CD14-positive monocyte (primary cell): ENCODE data around the gene RASD2. TPM values are rescaled to one million over a fixed set of nuclear protein-coding genes. Genes with fewer than 3 reads are reported as not detected.

Source experiments
- DNase-seq, 3 donors: peaks; one replicate each; pipeline ENCODE4 v3.0.0-alpha.2; 2011 to 2022
- H2AFZ ChIP-seq: 2 replicates; pipeline ENCODE4 v1.6.0; 2012; ENCODE audit warnings: mild to moderate bottlenecking, low read depth, low read length, inconsistent platforms; ENCODE audit not compliant: insufficient read depth, poor library complexity, severe bottlenecking
- H3K27ac ChIP-seq, 2 donors: 1 replicate in 1 of 2; 2 replicates in 1 of 2; pipeline ENCODE4 v1.5.1; 2012 to 2013; ENCODE audit warnings: low read length in 2 of 2, control low read depth in 1 of 2, inconsistent platforms in 1 of 2, low read depth in 1 of 2, mild to moderate bottlenecking in 1 of 2
- H3K27me3 ChIP-seq, 2 donors: one replicate each; pipeline versions ENCODE4 v1.6.0 to v1.6.1; 2011 to 2013; ENCODE audit warnings: low read length in 2 of 2; ENCODE audit not compliant: control insufficient read depth in 2 of 2, insufficient read depth in 2 of 2
- H3K36me3 ChIP-seq, 2 donors: replicated peaks in 1 of 2; 1 replicate in 1 of 2; 2 replicates in 1 of 2; pipeline versions ENCODE4 v1.5.1 to v1.6.1; 2012 to 2013; ENCODE audit warnings: low read length in 2 of 2, control low read depth in 1 of 2, inconsistent platforms in 1 of 2, mild to moderate bottlenecking in 1 of 2; ENCODE audit not compliant: insufficient read depth in 2 of 2, control insufficient read depth in 1 of 2
- H3K4me1 ChIP-seq, 2 donors: 1 replicate in 1 of 2; 2 replicates in 1 of 2; pipeline versions ENCODE4 v1.5.1 to v1.6.1; 2012 to 2013; ENCODE audit warnings: low read length in 2 of 2, control low read depth in 1 of 2, inconsistent platforms in 1 of 2, mild to moderate bottlenecking in 1 of 2, moderate library complexity in 1 of 2; ENCODE audit not compliant: insufficient read depth in 2 of 2, control insufficient read depth in 1 of 2
- H3K4me2 ChIP-seq: replicated peaks from 2 replicates; pipeline ENCODE3; 2012; ENCODE audit warnings: low read length, moderate library complexity, mild to moderate bottlenecking; ENCODE audit not compliant: poor library complexity, severe bottlenecking; ENCODE audit errors: extremely low read depth
- H3K4me3 ChIP-seq, 3 experiments: fragments of 200-600 bp in 1 of 3; sonication (generic) in 1 of 3; replicated peaks in 1 of 3; 1 replicate in 2 of 3; 2 replicates in 1 of 3; pipeline ENCODE4 v1.5.1; 2011 to 2013; ENCODE audit warnings: low read length in 3 of 3, mild to moderate bottlenecking in 3 of 3, control low read depth in 2 of 3, low read depth in 2 of 3, inconsistent platforms in 1 of 3, moderate library complexity in 1 of 3
- H3K79me2 ChIP-seq: 2 replicates; pipeline ENCODE4 v1.6.0; 2012; ENCODE audit warnings: mild to moderate bottlenecking, control low read depth, inconsistent platforms, low read length, moderate library complexity; ENCODE audit not compliant: insufficient read depth
- H3K9ac ChIP-seq: 2 replicates; pipeline ENCODE4 v1.6.0; 2017; ENCODE audit warnings: low read length, mild to moderate bottlenecking; ENCODE audit not compliant: insufficient read depth, poor library complexity, severe bottlenecking
- H3K9me3 ChIP-seq, 2 donors: replicated peaks in 1 of 2; 1 replicate in 1 of 2; 2 replicates in 1 of 2; pipeline versions ENCODE4 v1.5.1 to v1.6.1; 2012 to 2013; ENCODE audit warnings: low read length in 2 of 2, control low read depth in 1 of 2; ENCODE audit not compliant: control insufficient read depth in 1 of 2, insufficient read depth in 1 of 2
- H4K20me1 ChIP-seq: 2 replicates; pipeline ENCODE4 v1.6.0; 2012; ENCODE audit warnings: mild to moderate bottlenecking, low read length, control low read depth, moderate library complexity; ENCODE audit not compliant: insufficient read depth
- H3K27ac Mint-ChIP-seq, 7 donors: one replicate each; pipeline ENCODE4 v1.8.0; 2020; ENCODE audit warnings: mild to moderate bottlenecking in 7 of 7, mixed read lengths in 7 of 7, moderate library complexity in 6 of 7, inconsistent platforms in 2 of 7
- H3K27me3 Mint-ChIP-seq, 3 donors: one replicate each; pipeline ENCODE4 v1.8.0; 2021 to 2022; ENCODE audit warnings: low read depth in 3 of 3, mild to moderate bottlenecking in 3 of 3, mixed read lengths in 3 of 3, moderate library complexity in 3 of 3, inconsistent platforms in 1 of 3
- H3K36me3 Mint-ChIP-seq, 2 donors: one replicate each; pipeline ENCODE4 v1.8.0; 2020; ENCODE audit warnings: mixed read lengths in 2 of 2, inconsistent platforms in 1 of 2, mild to moderate bottlenecking in 1 of 2
- H3K4me1 Mint-ChIP-seq: one replicate; pipeline ENCODE4 v1.8.0; 2020; ENCODE audit warnings: mild to moderate bottlenecking, mixed read lengths
- H3K4me3 Mint-ChIP-seq, 2 donors: one replicate each; pipeline ENCODE4 v1.8.0; 2020; ENCODE audit warnings: mild to moderate bottlenecking in 2 of 2, mixed read lengths in 2 of 2, moderate library complexity in 1 of 2
- H3K9me3 Mint-ChIP-seq, 7 donors: one replicate each; pipeline ENCODE4 v1.8.0; 2020 to 2022; ENCODE audit warnings: mixed read lengths in 7 of 7, mild to moderate bottlenecking in 6 of 7, moderate library complexity in 6 of 7, inconsistent platforms in 2 of 7
- CTCF ChIP-seq: fragments of 200-600 bp; IDR thresholded peaks from one replicate; pipeline ENCODE4 v1.8.0; 2022; ENCODE audit warnings: antibody characterized with exemption, mild to moderate bottlenecking
- WGBS: methylation state at CpG from one replicate; pipeline ENCODE4 v1.1.5; 2013; ENCODE audit warnings: missing lambda C conversion rate; ENCODE audit not compliant: insufficient coverage; 5-methylcytosine and 5-hydroxymethylcytosine counted together
- intact Hi-C, 2 donors: fragments of 100-400 bp; cut with micrococcal nuclease; formaldehyde crosslinking; loops; one replicate each; pipeline versions ENCODE4 v1.15.0 to v1.15.1; 2023
- polyA plus RNA-seq, 3 donors: library from polyadenylated mRNA; depleted of rRNA in 1 of 3; unstranded in 2 of 3; stranded (reverse) in 1 of 3; fragments of 300-500 nt in 2 of 3; fragments of >200 nt in 1 of 3; fragmentation: Illumina TruSeq in 2 of 3; gene quantifications; 1 replicate in 2 of 3; 2 replicates in 1 of 3; pipeline ENCODE4 v1.2.3, GENCODE V29; 2012 to 2021

RASD2 gene
- polyA plus RNA-seq, 3 donors = 0.29 TPM; not detected in 2

- 83% methylated on average over 1 of the region's 13 CpGs for WGBS
- no peak for TF ChIP-seq CTCF
- Mint-ChIP-seq H3K27me3 (peaks cover 4 to 36% (median 7%) of the 10 kb centered on the region in 3 donors), H3K27ac (peak overlapping the region in 2 of 7 donors; percentile 50 to 54), H3K9me3 (peaks cover 0 to 2% (median 0%) of the 10 kb centered on the region in 7 donors), H3K36me3 (no peaks in the 10 kb centered on the region), H3K4me3 (no peak overlapping the region), H3K4me1 (peaks cover 5% of the 10 kb centered on the region)
- Histone ChIP-seq H3K4me1 (no peaks in the 10 kb centered on the region), H3K79me2 (no peaks in the 10 kb centered on the region), H3K4me2 (no peak overlapping the region), H3K27ac (no peak overlapping the region), H3K27me3 (no peaks in the 10 kb centered on the region), H3K9me3 (no peaks in the 10 kb centered on the region), H3K9ac (no peak overlapping the region), H3K36me3 (no peaks in the 10 kb centered on the region), H3K4me3 (no peak overlapping the region), H4K20me1 (no peaks in the 10 kb centered on the region), H2AFZ (no peak overlapping the region)
- DNase-seq = peak; percentile 28 to 32 (median 29)
- intact Hi-C loops = no loop called here
These were observed 11.7 kb downstream of the RASD2 start for GRCh38 chr22:35552196-35552842.

DNA sequence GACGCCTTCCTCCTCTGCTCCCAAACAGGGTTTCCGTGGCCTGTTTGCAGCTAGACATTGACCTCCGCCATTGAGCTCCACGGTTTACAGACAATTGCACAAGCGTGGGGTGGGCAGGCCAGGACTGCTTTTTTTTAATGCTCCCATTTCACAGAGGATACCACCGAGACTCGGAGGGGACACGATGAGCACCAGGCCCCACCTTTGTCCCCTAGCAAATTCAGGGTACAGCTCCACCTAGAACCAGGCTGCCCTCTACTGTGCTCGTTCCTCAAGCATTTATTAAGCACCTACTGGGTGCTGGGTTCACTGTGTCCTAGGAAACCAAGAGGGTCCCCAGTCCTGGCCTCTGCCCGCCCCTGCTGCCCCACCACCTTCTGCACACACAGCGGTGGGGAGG lies 12.2 kb downstream of the RASD2 start:
- Histone ChIP-seq H3K9ac (no peak overlapping the region), H3K36me3 (no peaks in the 10 kb centered on the region), H3K4me3 (no peak overlapping the region), H3K9me3 (no peaks in the 10 kb centered on the region), H3K4me2 (no peak overlapping the region), H3K79me2 (no peaks in the 10 kb centered on the region), H3K27ac (no peak overlapping the region), H3K27me3 (no peaks in the 10 kb centered on the region), H2AFZ (no peak overlapping the region), H4K20me1 (no peaks in the 10 kb centered on the region), H3K4me1 (no peaks in the 10 kb centered on the region)
- Mint-ChIP-seq H3K4me3 (no peak overlapping the region), H3K27ac (no peak overlapping the region), H3K36me3 (no peaks in the 10 kb centered on the region), H3K27me3 (peaks cover 4 to 34% (median 7%) of the 10 kb centered on the region in 3 donors), H3K9me3 (peaks cover 0 to 2% (median 0%) of the 10 kb centered on the region in 7 donors), H3K4me1 (peaks cover 5% of the 10 kb centered on the region)
- no peak for DNase-seq
- WGBS = 93% methylated on average over 11 of the region's 11 CpGs
- intact Hi-C loops = no loop called here
- TF ChIP-seq CTCF = no peak
